Prostate gland (tissue), 2 donors: ENCODE measurements around the gene FAAH.

Source experiments
- CTCF ChIP-seq, 4 experiments: fragments of 200-600 bp in 2 of 4; fragments of 450-650 bp in 2 of 4; sonication (generic) in 2 of 4; IDR thresholded peaks; 1 replicate in 3 of 4; 2 replicates in 1 of 4; pipeline ENCODE4 v1.5.1; 2016 to 2019; ENCODE audit warnings: antibody characterized with exemption in 4 of 4, mild to moderate bottlenecking in 2 of 4, moderate library complexity in 2 of 4
- POLR2A ChIP-seq: fragments of 450-650 bp; IDR thresholded peaks from one replicate; pipeline ENCODE4 v1.6.1; 2016; ENCODE audit warnings: antibody characterized with exemption, mild to moderate bottlenecking
- POLR2AphosphoS5 ChIP-seq: sonication (generic); formaldehyde crosslinking; IDR thresholded peaks from one replicate; pipeline ENCODE4 v1.6.1; 2017; ENCODE audit warnings: antibody characterized with exemption

DNA sequence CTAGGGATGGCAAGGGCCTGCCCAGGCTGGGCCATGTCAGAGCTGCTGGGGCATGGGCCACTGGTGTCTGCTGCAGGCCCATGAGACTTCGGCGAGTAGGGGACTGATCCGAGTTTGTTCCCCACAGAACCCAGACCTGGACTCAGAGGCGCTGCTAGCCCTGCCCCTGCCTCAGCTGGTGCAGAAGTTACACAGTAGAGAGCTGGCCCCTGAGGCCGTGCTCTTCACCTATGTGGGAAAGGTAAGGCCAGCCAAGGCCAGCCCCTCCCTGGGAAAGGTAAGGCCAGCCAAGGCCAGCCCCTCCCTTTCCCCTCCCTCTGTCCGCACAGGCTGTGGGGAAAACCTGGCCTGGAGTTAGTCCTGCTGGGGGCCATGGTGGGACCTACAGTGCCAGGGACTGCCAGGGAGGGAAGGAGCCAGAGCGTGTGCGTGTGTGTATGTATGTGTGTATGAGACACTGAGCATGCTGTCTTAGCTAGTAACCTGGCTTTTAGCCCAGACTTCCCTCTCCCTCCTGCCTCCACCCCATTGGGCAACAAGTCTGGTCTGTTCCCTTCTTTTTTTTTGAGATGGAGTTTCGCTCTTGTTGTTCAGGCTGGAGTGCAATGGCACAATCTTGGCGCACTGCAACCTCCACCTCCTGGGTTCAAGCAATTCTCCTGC lies 8.0 kb downstream of the FAAH start:
- peak in 2 of 4 experiments; percentile 3 to 18 for TF ChIP-seq CTCF (IDR thresholded peaks at IDR 0.05)
- peak; percentile 48 for TF ChIP-seq POLR2A
- peak; percentile 96 for TF ChIP-seq POLR2AphosphoS5
